Measurements from ENCODE around the gene PEG3. TPM values are rescaled to one million over a fixed set of nuclear protein-coding genes. Genes with fewer than 3 reads are reported as not detected.

PEG3 gene
- total RNA-seq, 1 donor from 2014 or later, result not detected

GRCh38 chr19:56835401-56835800 is 5.1 kb downstream of the PEG3 start:
- POLR2A ChIA-PET, result no interaction called here
- intact Hi-C loops (cut with micrococcal nuclease), result no loop called here
- DNase-seq (no peak), ATAC-seq (ENCODE audit: low read depth) (no peak)
- Mint-ChIP-seq H3K4me1 (no peaks in the 10 kb centered on the region), H3K4me3 (no peak overlapping the region), H3K36me3 (ENCODE audit: low read depth) (no peaks in the 10 kb centered on the region), H3K27ac (no peak overlapping the region), H3K27me3 (no peaks in the 10 kb centered on the region), H3K9me3 (peaks cover 19% of the 10 kb centered on the region)
- no peak for TF ChIP-seq CTCF (IDR thresholded peaks at IDR 0.05)
- CTCF ChIA-PET, result no interaction called here

DNA sequence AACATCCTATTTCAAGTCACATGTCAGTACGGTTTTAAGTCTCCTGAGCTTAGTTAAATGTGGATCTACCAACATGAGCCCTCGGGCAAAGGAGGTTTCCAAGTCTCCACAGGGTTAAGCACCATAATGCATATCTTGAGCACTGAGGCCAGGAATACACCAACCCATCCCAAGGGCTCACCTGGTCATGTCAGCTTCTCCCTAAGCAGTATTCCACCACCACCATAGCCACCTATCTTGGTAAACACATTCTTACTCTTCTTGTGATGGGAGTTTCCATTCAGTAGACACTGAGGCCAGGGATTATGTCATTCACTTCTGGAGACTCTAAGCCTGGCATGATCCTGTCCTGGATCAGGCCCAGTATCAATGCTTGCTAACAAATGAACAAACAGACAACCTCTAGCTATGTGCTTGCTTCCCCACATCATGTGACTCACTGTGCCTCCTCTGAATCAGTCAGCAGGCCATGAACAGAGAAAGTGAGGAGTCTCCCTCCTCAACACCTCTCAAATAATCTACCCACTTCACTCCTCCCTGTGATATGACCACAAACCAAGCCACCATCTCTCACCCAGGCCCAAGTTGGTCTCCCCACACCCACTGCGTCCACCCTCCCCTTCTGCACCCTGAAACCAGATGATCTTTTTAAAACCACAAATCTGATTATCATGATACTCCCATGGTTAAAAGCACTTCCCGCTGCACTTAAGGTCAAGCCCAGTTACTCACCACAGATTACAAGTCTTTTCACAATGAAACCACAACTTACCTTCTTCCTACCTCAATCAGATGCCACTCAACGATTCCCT is 5.8 kb downstream of the PEG3 start:
- ATAC-seq (ENCODE audit: low read depth) (no peak), DNase-seq (no peak)
- Mint-ChIP-seq H3K9me3 (peaks cover 19% of the 10 kb centered on the region), H3K27ac (no peak overlapping the region), H3K4me3 (no peak overlapping the region), H3K27me3 (no peaks in the 10 kb centered on the region), H3K4me1 (no peaks in the 10 kb centered on the region), H3K36me3 (ENCODE audit: low read depth) (no peaks in the 10 kb centered on the region)
- ChIA-PET CTCF (no interaction called here), POLR2A (no interaction called here)
- no peak for TF ChIP-seq CTCF (IDR thresholded peaks at IDR 0.05)
- intact Hi-C loops (cut with micrococcal nuclease), result no loop called here

DNA sequence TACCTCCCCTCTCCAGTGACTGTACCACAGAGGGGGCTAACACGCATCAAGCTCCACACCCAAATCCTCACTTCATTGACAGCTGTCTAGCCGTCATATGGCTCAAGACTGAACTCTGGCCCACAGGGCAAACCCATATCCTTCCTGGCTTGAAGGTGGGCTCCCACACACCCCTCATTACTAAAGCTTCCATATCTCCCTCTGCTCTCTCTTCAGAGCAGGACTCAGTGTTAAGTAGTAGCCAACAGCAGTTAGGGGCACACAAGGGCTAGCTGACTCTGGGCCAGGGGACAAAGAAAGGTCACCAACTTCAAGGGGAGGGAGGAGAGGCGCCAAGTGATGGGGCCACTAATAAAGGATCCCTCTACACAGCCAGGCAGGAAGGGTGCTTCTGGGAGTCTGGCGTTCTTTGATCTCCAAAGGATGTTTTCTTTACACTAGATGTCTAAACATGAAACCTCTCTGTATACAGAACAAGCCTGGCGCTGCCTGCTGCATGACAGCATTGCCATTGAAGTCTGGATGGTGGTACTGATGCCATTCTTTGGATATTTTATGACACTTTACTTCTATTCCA is 8.1 kb downstream of the PEG3 start:
- TF ChIP-seq CTCF (IDR thresholded peaks at IDR 0.05), result no peak
- DNase-seq (no peak), ATAC-seq (ENCODE audit: low read depth) (no peak)
- ChIA-PET CTCF (no interaction called here), POLR2A (no interaction called here)
- intact Hi-C loops (cut with micrococcal nuclease), result no loop called here
- H3K4me3 Mint-ChIP-seq, result no peak overlapping the region
- no peaks in the 10 kb centered on the region for H3K36me3 Mint-ChIP-seq (ENCODE audit: low read depth)
- no peaks in the 10 kb centered on the region for H3K27me3 Mint-ChIP-seq
- no peak overlapping the region for H3K27ac Mint-ChIP-seq
- peaks cover 12% of the 10 kb centered on the region for H3K9me3 Mint-ChIP-seq
- no peaks in the 10 kb centered on the region for H3K4me1 Mint-ChIP-seq

DNA sequence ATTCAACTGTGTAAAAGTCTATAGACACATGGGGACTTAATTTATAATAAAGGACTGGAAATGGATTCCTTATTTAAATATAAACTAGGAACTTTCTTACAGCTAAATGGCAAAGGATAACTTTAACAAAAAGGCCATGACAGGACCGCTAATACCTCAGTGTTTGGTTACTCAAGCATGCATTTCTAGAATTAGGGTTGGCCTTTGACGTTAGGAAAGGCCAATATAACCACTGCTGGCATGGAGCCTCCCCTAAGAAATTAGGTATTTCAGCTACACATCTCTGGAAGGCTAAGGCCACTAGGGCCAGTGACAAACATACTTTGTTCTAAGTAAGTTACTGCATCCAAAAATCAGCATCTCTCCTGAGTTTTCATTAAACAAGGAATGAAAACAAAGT is 9.3 kb downstream of the PEG3 start:
- no peak for TF ChIP-seq CTCF (IDR thresholded peaks at IDR 0.05)
- intact Hi-C loops (cut with micrococcal nuclease), result no loop called here
- no peak for DNase-seq
- POLR2A ChIA-PET, result no interaction called here
- H3K36me3 Mint-ChIP-seq (ENCODE audit: low read depth), result no peaks in the 10 kb centered on the region
- H3K27me3 Mint-ChIP-seq, result no peaks in the 10 kb centered on the region
- H3K27ac Mint-ChIP-seq, result no peak overlapping the region
- CTCF ChIA-PET, result no interaction called here
- peaks cover 9% of the 10 kb centered on the region for H3K9me3 Mint-ChIP-seq
- ATAC-seq (ENCODE audit: low read depth), result no peak
- H3K4me3 Mint-ChIP-seq, result no peak overlapping the region
- no peaks in the 10 kb centered on the region for H3K4me1 Mint-ChIP-seq

DNA sequence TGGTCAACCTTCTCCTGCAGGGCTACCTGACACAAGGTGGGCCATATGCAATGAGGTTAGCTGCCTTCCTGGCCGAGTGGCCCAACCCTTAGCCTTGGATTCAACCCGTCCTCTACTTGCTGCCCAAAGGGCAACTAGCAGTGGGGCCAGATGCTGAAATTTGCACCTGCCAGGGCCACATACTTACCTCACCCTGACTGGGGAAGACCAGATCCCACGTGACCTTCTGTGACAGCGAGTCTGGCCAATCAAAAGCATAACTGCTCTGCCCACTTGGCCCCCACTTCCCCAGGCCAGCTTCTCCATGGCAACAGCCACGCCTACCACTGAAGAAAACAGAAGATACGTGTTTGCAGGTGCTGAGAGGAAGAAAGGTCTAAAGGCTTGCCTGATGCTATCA is 10.9 kb downstream of the PEG3 start:
- Mint-ChIP-seq H3K36me3 (ENCODE audit: low read depth) (no peaks in the 10 kb centered on the region), H3K27me3 (no peaks in the 10 kb centered on the region), H3K4me3 (no peak overlapping the region), H3K27ac (no peak overlapping the region), H3K4me1 (no peaks in the 10 kb centered on the region), H3K9me3 (no peaks in the 10 kb centered on the region)
- ATAC-seq (ENCODE audit: low read depth), result no peak
- intact Hi-C loops (cut with micrococcal nuclease), result no loop called here
- CTCF ChIA-PET, result no interaction called here
- no peak for DNase-seq
- TF ChIP-seq CTCF (IDR thresholded peaks at IDR 0.05), result no peak
- POLR2A ChIA-PET, result no interaction called here
